ENCODE data around the gene LRRC8B. TPM values are rescaled to one million over a fixed set of nuclear protein-coding genes. Genes with fewer than 3 reads are reported as not detected.
"Not testable (repeated sequence)": the region's sequence is repeated elsewhere in the genome, so short reads cannot be mapped to it uniquely, and the experiment has no call there.

The LRRC8B gene
- total RNA-seq, 4 donors from 2014 or later, result 27.1 to 48.0 (median 35.1) TPM

- Histone ChIP-seq H3K27me3 (no peaks in the 10 kb centered on the region), H3K9me3 (no peaks in the 10 kb centered on the region), H3K4me1 (peaks cover 0 to 45% (median 6%) of the 10 kb centered on the region in 4 donors), H3K27ac (peak overlapping the region in 3 of 4 donors; percentile 16 to 70 (median 67)), H3K4me3 (no peak overlapping the region), H3K36me3 (no peaks in the 10 kb centered on the region)
- DNase-seq (ENCODE audit: low spot score in 2 of 2), result no peak
- WGBS, 2 donors, result 46 to 50% methylated on average over 4 of the region's 4 CpGs
- peak in 1 of 2 donors; percentile 75 for TF ChIP-seq EP300 (IDR thresholded peaks at IDR 0.05)
- TF ChIP-seq CTCF (IDR thresholded peaks at IDR 0.05), result no peak
Observed at GRCh38 chr1:89540406-89540970, 15.9 kb downstream of the LRRC8B start.

- 75 to 80% methylated on average over 1 of the region's 1 CpG for WGBS, 2 donors
- H3K4me1 ChIP-seq, result peaks cover 0 to 56% (median 16%) of the 10 kb centered on the region in 4 donors
- no peaks in the 10 kb centered on the region for H3K27me3 ChIP-seq
- no peak for DNase-seq (ENCODE audit: low spot score in 2 of 2)
- no peaks in the 10 kb centered on the region for H3K36me3 ChIP-seq
- peak overlapping the region in 2 of 4 donors; percentile 63 to 78 for H3K27ac ChIP-seq
- no peak overlapping the region for H3K4me3 ChIP-seq
- no peak for TF ChIP-seq POLR2A (IDR thresholded peaks at IDR 0.05)
- no peak for TF ChIP-seq EP300 (IDR thresholded peaks at IDR 0.05)
- no peak for TF ChIP-seq CTCF (IDR thresholded peaks at IDR 0.05)
- no peaks in the 10 kb centered on the region for H3K9me3 ChIP-seq
Observed at GRCh38 chr1:89542345-89542744, 17.7 kb downstream of the LRRC8B start.

GRCh38 chr1:89543632-89544031, 19.0 kb downstream of the LRRC8B start:
- H3K27ac ChIP-seq, result peak overlapping the region in 3 of 4 donors; percentile 35 to 78 (median 63)
- 100% methylated on average over 1 of the region's 1 CpG for WGBS, 2 donors
- not testable (repeated sequence) for H3K36me3 ChIP-seq; DNase-seq (ENCODE audit: low spot score in 2 of 2); H3K27me3 ChIP-seq; H3K9me3 ChIP-seq; H3K4me3 ChIP-seq
- peaks cover 0 to 56% (median 23%) of the 10 kb centered on the region in 4 donors for H3K4me1 ChIP-seq

GRCh38 chr1:89545264-89546038, 20.8 kb downstream of the LRRC8B start:
- Histone ChIP-seq H3K9me3 (no peaks in the 10 kb centered on the region), H3K27me3 (no peaks in the 10 kb centered on the region), H3K4me3 (no peak overlapping the region), H3K4me1 (peaks cover 0 to 61% (median 28%) of the 10 kb centered on the region in 4 donors), H3K36me3 (no peaks in the 10 kb centered on the region), H3K27ac (peak overlapping the region; percentile 12 to 78 (median 42))
- WGBS, 2 donors, result 64 to 71% methylated on average over 6 of the region's 6 CpGs
- no peak for DNase-seq (ENCODE audit: low spot score in 2 of 2)
- TF ChIP-seq POLR2A (IDR thresholded peaks at IDR 0.05), result no peak
- peak in 1 of 2 donors; percentile 15 for TF ChIP-seq EP300 (IDR thresholded peaks at IDR 0.05)
- no peak for TF ChIP-seq CTCF (IDR thresholded peaks at IDR 0.05)

- DNase-seq (ENCODE audit: low spot score in 2 of 2), result no peak
- no peaks in the 10 kb centered on the region for H3K36me3 ChIP-seq
- 95% methylated on average over 3 of the region's 3 CpGs for WGBS, 2 donors
- H3K4me1 ChIP-seq, result peaks cover 0 to 66% (median 28%) of the 10 kb centered on the region in 4 donors
- H3K4me3 ChIP-seq, result no peak overlapping the region
- no peaks in the 10 kb centered on the region for H3K9me3 ChIP-seq
- H3K27ac ChIP-seq, result peak overlapping the region in 3 of 4 donors; percentile 36 to 78 (median 63)
- no peaks in the 10 kb centered on the region for H3K27me3 ChIP-seq
- TF ChIP-seq POLR2A (IDR thresholded peaks at IDR 0.05), result no peak
- no peak for TF ChIP-seq CTCF (IDR thresholded peaks at IDR 0.05)
- no peak for TF ChIP-seq EP300 (IDR thresholded peaks at IDR 0.05)
Observed at GRCh38 chr1:89546082-89546889, 21.7 kb downstream of the LRRC8B start.
